Measurements from ENCODE around the gene TGFBR3L.
A peak's percentile ranks its signal among the peaks of the same experiment; 100 is the strongest.

TGFBR3L gene

GRCh38 chr19:7940841-7941240 is 26.2 kb downstream of the TGFBR3L start:
- no peak overlapping the region for H3K4me3 ChIP-seq (ENCODE audit: control insufficient read depth, low read depth, low read length)
- TF ChIP-seq CTCF (conservative IDR thresholded peaks at IDR 0.05; ENCODE audit: control insufficient read depth, insufficient read depth, low read depth, low read length): no peak
- DNase-seq (ENCODE audit: low read depth): no peak

DNA sequence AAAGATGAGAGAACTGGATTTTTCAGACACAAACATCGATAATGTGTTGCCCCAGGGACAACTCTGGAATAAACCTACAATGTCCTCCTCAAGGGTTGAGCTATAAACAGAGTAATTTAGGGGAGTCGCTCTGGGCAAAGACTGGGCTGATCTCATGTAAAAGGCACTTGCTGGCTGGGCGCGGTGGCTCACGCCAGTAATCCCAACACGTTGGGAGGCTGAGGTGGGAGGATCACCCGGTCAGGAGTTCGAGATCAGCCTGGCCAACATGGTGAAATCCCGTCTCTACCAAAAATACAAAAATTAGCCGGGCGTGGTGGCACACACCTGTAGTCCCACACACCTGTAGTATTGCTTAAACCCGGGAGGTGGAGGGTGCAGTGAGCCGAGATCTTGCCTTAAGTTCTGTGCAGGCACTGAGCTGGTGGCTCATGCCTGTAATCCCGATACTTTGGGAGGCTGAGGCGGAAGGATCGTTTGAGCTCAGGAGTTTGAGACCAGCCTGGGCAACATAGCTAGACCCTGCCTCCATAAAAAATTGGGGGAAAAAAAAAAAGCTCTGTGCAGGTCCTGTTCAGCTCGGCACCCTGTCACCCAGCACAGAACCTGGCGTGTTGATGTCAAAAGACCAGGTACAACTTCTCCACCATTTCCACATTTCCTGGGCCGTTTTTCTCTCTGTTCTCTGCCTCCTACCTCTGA is 27.4 kb downstream of the TGFBR3L start:
- no peak for TF ChIP-seq CTCF (conservative IDR thresholded peaks at IDR 0.05; ENCODE audit: control insufficient read depth, insufficient read depth, low read depth, low read length)
- peak overlapping the region; percentile 93 for H3K4me3 ChIP-seq (ENCODE audit: control insufficient read depth, low read depth, low read length)
- DNase-seq (ENCODE audit: low read depth): no peak

- DNase-seq (ENCODE audit: low read depth): no peak
- no peak for TF ChIP-seq CTCF (conservative IDR thresholded peaks at IDR 0.05; ENCODE audit: control insufficient read depth, insufficient read depth, low read depth, low read length)
- H3K4me3 ChIP-seq (ENCODE audit: control insufficient read depth, low read depth, low read length): peak overlapping the region; percentile 93
These were observed 28.4 kb downstream of the TGFBR3L start for GRCh38 chr19:7942981-7943443.

DNA sequence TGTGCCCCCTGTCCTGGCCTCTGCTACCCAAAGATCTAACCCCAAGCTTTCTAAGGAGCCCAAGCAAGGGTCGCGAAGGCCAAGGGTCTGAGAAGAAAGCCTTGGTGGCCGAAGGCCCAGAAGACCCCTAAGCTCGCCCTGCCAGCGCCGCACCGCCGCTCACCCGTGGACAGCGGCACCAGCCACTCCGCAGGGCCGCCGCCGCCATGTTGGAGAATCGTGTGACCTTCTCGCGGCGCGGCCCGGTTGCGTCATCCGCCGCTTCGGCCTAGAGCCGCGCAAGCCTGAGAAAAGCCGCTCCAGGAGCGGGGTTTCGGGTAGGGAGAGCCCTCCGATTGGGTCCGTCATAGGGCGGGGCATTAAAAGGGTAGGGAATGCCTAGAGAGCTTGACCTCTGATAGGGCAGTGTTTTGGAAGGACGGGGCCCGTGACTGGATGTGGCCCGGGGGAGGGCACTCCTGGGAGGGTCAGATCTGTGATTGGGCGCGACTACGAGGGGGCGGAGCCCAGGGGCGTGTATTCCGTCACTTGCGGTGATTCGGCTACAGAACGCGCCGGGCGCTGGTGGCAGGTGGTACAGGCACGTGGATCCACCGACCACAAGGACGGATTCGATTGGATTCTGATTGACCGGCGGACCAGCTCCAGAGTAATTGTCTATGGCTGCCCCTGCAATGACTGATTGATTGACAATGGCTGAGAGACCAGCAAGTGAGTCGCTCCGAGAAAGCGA is 29.0 kb downstream of the TGFBR3L start, which contains the start of gene TIMM44:
Gene TIMM44, minus strand, starts transcription at position 223 of the 733 bp plus-strand sequence. Its CDS starts 15 bp downstream, at position 208.
- peak within 1 kb of the TSS; percentile 93 for H3K4me3 ChIP-seq (ENCODE audit: control insufficient read depth, low read depth, low read length)
- TF ChIP-seq CTCF (conservative IDR thresholded peaks at IDR 0.05; ENCODE audit: control insufficient read depth, insufficient read depth, low read depth, low read length): no peak
- DNase-seq (ENCODE audit: low read depth): peak; percentile 99

DNA sequence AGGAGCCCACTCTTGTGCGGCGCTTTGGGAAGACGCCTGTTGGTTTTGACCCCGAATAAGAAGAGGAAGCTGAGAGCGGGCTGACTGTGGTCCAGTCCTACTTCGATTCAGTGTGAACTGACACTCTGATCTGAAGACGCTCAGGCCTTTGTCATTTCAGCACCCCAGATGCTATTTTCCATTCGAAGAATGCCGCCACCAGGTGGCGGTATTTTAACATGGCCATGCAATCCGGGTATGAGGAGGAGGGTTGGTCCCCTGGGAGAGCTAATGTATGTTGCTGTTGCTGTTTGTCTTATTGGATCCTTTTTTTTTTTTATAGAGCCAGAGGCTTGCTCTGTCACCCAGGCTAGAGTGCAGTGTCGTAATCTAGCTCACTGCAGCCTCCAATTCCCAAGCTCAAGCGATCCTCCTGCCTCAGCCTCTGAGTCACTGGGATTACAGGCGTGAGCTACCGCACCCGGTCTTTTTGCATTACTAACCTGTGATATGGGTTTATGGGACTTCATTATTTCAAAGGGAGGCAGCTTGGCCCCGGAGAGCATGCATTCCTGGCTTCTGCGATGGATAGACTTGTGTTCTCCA is 29.6 kb downstream of the TGFBR3L start:
- peak; percentile 96 for DNase-seq (ENCODE audit: low read depth)
- peak; percentile 85 for TF ChIP-seq CTCF (conservative IDR thresholded peaks at IDR 0.05; ENCODE audit: control insufficient read depth, insufficient read depth, low read depth, low read length)
- H3K4me3 ChIP-seq (ENCODE audit: control insufficient read depth, low read depth, low read length): peak overlapping the region; percentile 70

DNA sequence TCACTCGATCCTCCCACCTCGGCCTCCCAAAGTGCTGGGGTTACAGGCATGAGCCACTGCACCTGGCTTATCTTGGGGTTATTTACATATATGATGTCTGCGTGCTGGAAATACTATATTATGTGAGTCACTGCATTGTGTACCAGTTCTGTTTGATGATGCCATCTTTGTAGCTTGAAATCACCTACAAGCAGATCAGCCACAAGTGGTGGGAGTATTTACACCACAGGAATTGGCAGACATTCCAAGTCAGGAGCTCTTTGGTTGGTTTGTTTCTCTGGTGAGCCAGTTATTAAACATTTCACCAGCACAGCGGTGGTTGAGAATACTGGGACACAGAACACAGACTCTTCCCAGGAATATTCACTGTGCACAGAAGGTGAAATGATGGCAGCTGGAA is 33.3 kb downstream of the TGFBR3L start:
- DNase-seq (ENCODE audit: low read depth): peak; percentile 28
- no peak for TF ChIP-seq CTCF (conservative IDR thresholded peaks at IDR 0.05; ENCODE audit: control insufficient read depth, insufficient read depth, low read depth, low read length)
- no peak overlapping the region for H3K4me3 ChIP-seq (ENCODE audit: control insufficient read depth, low read depth, low read length)
